GM21367 (cell line): ENCODE results near the gene USF2.

Experiments
- ATAC-seq: cut with Tn5 transposase; IDR thresholded peaks from one replicate; pipeline ENCODE4 v1.9.1; 2021; ENCODE audit not compliant: unreplicated experiment

Gene USF2

DNA sequence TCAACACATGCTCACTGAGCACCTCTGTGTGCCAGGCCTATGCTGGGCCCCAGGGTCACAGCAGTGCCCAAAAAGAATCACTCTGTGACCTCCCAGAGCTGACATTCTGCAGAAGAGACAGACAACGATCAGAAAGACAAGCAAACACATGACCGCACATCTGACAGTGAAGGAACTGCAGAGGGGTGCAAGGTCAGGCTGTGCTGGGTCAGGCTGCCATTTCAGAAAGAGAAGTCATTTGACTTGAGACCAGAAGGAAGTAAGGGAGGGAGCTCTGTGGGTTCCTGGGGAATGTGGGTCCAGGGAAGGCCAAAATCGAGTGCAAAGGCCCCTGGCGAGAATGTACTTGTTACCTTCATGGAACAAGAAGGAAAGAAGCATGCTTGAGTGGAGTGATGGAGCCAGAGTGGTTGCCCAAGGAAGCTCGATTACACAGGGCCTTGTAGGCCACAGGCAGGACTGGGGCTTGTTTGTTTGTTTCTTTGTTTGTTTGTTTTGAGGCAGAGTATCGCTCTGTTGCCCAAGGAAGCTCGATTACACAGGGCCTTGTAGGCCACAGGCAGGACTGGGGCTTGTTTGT is 48.8 kb downstream of the USF2 start:
- ATAC-seq: no peak

DNA sequence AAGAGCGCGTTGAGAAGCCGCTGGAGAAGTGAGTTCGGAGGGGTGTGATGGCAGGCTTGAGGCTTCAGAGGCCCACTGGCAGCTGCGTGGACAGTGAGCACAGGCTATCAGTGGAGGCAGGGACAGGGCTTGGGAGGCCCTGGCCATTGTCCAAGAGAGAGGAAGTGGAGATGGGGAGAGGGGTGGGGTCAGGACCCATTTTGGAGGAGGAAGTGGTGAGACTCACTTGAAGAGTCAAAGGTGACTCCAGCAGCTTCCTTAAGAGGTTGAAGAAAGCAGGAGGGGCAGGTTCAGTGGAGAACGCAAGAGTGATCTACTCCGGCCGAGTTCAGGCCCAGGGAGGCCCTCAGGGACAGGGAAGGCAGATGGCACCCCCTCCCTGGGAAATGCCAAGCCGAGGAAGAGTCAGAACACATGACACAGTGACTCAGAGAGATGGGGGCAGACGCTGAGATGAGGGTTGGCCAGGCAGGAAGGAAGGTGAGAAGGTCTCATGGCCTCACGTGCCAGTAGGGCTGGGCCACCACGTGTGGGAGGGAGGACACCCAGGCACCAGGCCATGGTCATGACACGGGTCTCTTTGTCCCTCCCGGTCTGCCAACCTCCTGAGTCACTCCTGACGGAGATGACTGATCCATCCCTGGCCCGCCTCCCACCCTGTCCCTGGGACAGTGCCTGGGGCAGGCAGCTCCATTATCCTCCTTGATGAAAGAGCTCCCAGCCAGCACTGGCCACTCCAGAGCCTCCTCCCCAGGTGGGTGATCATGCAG is 50.1 kb downstream of the USF2 start:
- no peak for ATAC-seq

DNA sequence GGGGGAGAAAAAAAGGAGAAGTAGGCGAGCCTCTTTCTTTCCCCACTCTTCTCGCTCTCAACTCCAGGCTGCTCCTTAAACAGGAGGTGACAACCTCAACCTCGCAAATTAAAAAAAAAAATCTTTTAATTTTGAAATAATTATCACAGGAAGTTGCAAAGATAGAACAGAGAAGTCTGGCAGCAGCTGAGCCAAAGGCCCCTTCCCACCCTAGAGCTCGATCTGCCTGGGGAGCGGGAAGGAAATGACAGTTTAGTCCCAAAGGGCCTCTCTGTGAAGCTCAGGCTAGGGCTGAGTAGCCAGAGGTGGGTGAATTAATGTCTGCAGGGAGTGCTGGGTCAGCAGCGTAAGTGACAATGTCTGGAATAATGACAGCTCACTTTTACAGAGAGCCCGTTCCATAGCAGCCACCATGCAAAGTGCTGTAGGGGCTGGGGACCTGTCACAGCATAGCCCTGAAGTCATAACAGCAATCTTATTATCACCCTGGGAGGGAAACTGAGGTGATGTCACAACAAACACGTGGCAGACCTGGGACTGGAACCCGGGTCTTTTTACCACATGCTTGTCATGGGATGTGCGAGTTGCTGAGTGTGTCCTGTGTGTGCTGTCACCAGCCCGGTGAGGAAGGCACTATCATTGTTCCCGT is 51.4 kb downstream of the USF2 start:
- ATAC-seq: no peak

DNA sequence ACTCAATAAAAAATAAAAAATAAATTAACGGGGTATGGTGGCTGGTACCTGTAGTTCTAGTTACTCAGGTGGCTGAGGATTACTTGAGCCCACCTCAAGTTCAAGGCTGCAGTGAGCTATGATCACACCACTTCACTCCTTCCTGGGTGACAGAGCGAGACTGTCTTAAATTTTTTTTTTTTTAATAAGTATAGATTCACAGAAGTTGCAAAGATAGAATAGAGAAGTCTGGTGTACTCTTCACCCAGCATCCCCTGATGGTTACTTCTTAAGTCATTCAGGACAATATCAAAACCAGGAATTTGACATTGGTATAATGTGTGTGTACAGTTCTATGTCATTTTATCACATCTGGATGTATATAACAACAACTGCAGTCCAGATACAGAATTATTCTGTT is 52.5 kb downstream of the USF2 start:
- ATAC-seq: no peak

DNA sequence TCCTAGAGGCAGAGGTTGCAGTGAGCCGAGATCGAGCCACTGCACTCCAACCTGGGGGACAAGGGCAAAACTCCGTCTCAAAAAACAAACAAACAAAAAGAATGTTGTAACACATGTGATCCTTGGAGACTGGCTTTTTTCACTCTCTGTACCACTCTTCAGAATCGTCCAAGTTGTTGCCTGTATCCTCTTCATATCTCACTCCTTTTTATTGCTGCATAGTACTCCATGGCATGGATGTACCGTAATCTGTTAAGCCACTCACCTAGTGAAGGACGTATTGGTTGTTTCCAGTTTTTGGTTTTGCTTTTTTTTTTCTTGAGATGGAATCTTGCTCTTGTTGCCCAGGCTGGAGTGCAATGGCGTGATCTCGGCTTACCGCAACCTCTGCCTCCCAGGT is 53.3 kb downstream of the USF2 start:
- ATAC-seq: no peak

DNA sequence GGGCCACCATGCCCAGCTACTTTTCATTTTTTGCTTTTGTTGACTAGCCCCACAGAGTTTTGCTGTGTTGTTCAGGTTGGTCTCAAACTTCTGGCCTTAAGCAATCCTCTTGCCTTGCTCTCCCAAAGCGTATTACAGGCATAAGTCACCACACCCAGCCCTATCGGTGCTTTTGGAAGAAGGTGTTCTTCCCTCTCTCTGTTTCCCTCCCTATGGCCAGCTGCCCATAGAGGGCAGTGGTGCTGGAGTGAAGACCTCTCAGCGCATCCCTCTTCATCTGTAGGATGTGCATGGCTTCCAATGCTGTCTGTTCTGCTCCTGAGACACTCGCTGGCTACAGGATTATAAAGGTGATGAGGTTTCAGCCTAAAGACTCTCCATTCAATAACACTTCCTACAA is 58.9 kb downstream of the USF2 start:
- no peak for ATAC-seq

DNA sequence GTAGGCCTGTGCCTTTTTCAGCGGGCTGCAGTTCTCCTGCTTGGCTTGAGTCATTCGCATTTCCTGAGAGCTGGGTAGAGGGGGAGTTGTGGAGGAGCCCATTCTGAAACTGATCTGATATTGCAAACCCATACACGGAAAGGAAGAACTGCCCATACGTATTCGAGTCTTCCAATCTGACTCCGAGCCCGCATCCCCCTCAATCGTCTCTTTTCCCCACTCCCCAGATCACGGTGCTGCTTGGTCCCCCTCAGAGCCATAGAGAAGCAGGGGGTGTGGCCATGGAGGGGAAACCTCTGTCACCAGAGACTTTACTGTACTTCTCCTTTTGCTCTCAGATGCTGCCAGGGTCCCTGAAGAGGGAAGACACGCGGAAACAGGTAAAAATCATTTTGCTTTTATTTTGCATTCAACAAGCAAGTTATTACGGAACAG is 60.1 kb downstream of the USF2 start, which contains the start of gene CD22:
CD22 (plus strand) TSS at position 337 of the 435 bp plus-strand sequence. CDS start 2,854 bp downstream, outside the sequence.
- ATAC-seq: no peak

DNA sequence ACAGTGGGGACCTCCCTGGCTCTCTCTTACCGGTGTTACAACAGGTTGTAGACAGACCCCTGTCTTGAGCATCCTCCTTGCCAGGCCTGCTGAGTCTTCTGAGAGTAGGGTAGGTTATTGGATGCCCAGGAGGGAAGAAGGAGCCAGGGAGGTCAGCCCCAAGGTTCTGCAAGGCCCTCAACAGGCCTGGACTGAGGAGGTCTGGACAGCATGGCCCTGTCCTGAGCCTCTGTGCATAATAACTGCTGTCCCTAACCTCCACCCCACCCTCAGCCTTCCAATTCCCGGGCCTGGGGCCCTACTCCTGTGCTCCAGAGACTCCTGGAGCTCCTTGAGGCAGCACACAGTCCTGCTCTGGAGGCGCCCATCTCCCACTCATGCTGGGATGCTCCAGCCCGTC is 60.6 kb downstream of the USF2 start:
- ATAC-seq: no peak
